HepG2 (cell line): ENCODE measurements around the gene THRB. TPM values are rescaled to one million over a fixed set of nuclear protein-coding genes. Genes with fewer than 3 reads are reported as not detected.

Experiments
- ATAC-seq: fragments of 200-7000 bp; cut with Tn5 transposase; 3 replicates; pipeline ENCODE4 v1.9.1; 2020; ENCODE audit warnings: mild to moderate bottlenecking, moderate library complexity
- BruUV-seq: library from RNA; stranded (reverse); fragments of 400-500 nt; replicated peaks from 2 replicates; lab custom pipeline; 2021; lab: Mats Ljungman, UMichigan
- CTCF ChIA-PET: fragments of 300-600 bp; formaldehyde crosslinking; extraction: SDS; loops from one replicate; lab custom pipeline; 2021; ENCODE audit warnings: low total read pairs, inconsistent platforms, low intra/inter-chr PET ratio; lab: Yijun Ruan, JAX
- POLR2A ChIA-PET: fragments of 350-600 bp; sonication (Branson Sonifier 250); formaldehyde crosslinking; loops from one replicate; lab custom pipeline; 2020; ENCODE audit warnings: antibody characterized with exemption, inconsistent platforms; lab: Yijun Ruan, JAX
- DNase-seq: peaks from one replicate; pipeline ENCODE4 v3.0.0-alpha.2; 2015; ENCODE audit warnings: low spot score
- FAIRE-seq: peaks from 3 replicates; lab custom pipeline; 2011; peaks lifted over from hg19 to GRCh38; lab: Jason Lieb, UNC
- H2AFZ ChIP-seq: one replicate; pipeline ENCODE4 v1.6.1; 2011; ENCODE audit warnings: low read length, inconsistent platforms
- H3K27ac ChIP-seq: fragments of 300-600 bp; 3 replicates; pipeline ENCODE4 v1.8.0; 2011; ENCODE audit warnings: mixed run types, mild to moderate bottlenecking, mixed read lengths, low read length, inconsistent platforms; ENCODE audit not compliant: insufficient read depth; ENCODE audit errors: extremely low read length
- H3K27me3 ChIP-seq, 2 experiments: fragments of 200-600 bp in 1 of 2; 2 replicates in 1 of 2; 3 replicates in 1 of 2; pipeline versions ENCODE4 v1.6.0 to v1.8.0; 2011; ENCODE audit warnings: low read length in 2 of 2, mild to moderate bottlenecking in 2 of 2, moderate library complexity in 2 of 2, inconsistent platforms in 1 of 2; ENCODE audit not compliant: insufficient read depth in 2 of 2, control insufficient read depth in 1 of 2
- H3K36me3 ChIP-seq, 2 experiments: fragments of 200-600 bp in 1 of 2; replicated peaks in 1 of 2; 2 replicates in 1 of 2; 3 replicates in 1 of 2; pipeline versions ENCODE4 v1.5.1 to v1.8.0; 2011; ENCODE audit warnings: low read length in 2 of 2, inconsistent platforms in 1 of 2; ENCODE audit not compliant: insufficient read depth in 2 of 2, control insufficient read depth in 1 of 2
- H3K4me1 ChIP-seq: 2 replicates; pipeline ENCODE4 v1.5.1; 2012; ENCODE audit warnings: low read length, inconsistent platforms; ENCODE audit not compliant: insufficient read depth
- H3K4me2 ChIP-seq: 2 replicates; pipeline ENCODE4 v1.6.0; 2011; ENCODE audit warnings: low read depth, low read length, inconsistent platforms
- H3K4me3 ChIP-seq, 3 experiments: fragments of 200-600 bp in 1 of 3; sonication (generic), shearing (Covaris generic) in 1 of 3; replicated peaks in 1 of 3; 2 replicates each; pipeline ENCODE4 v1.5.1; 2011 to 2016; ENCODE audit warnings: low read length in 3 of 3, inconsistent platforms in 2 of 3, low read depth in 2 of 3, mild to moderate bottlenecking in 2 of 3, control low read depth in 1 of 3, mixed read lengths in 1 of 3; ENCODE audit not compliant: insufficient read depth in 1 of 3
- H3K79me2 ChIP-seq: one replicate; pipeline ENCODE4 v1.6.1; 2011; ENCODE audit warnings: low read length, inconsistent platforms; ENCODE audit not compliant: insufficient read depth
- H3K9ac ChIP-seq: 2 replicates; pipeline ENCODE4 v1.6.0; 2011; ENCODE audit warnings: mild to moderate bottlenecking, low read depth, low read length, inconsistent platforms; ENCODE audit not compliant: insufficient read depth
- H3K9me3 ChIP-seq: 2 replicates; pipeline ENCODE4 v1.5.1; 2012; ENCODE audit warnings: mild to moderate bottlenecking, low read length
- H4K20me1 ChIP-seq: 2 replicates; pipeline ENCODE4 v1.6.0; 2011; ENCODE audit warnings: inconsistent platforms, mild to moderate bottlenecking, low read length, moderate library complexity; ENCODE audit not compliant: insufficient read depth
- BHLHE40 ChIP-seq: IDR thresholded peaks from 2 replicates; pipeline ENCODE4 v1.6.1; 2011; ENCODE audit warnings: low read length, improper control_type of control experiment
- ETV5 ChIP-seq: IDR thresholded peaks from 2 replicates; pipeline ENCODE4 v1.6.1; 2018; ENCODE audit warnings: missing biosample characterization, missing genetic modification reagents, inconsistent platforms, borderline replicate concordance
- GFI1 ChIP-seq: sonication (generic); formaldehyde crosslinking; IDR thresholded peaks from 2 replicates; pipeline ENCODE4 v1.5.0; 2020; ENCODE audit warnings: missing genetic modification reagents, mild to moderate bottlenecking, borderline replicate concordance
- RBM39 ChIP-seq: fragments of 200-400 bp; formaldehyde crosslinking; IDR thresholded peaks from one replicate; pipeline ENCODE4 v1.6.1; 2018; ENCODE audit warnings: antibody characterized with exemption, mild to moderate bottlenecking, low read depth, low read length; ENCODE audit not compliant: poor library complexity, severe bottlenecking
- REXO4 ChIP-seq: sonication (generic); formaldehyde crosslinking; IDR thresholded peaks from 2 replicates; pipeline ENCODE4 v1.8.0; 2022; ENCODE audit warnings: missing genetic modification reagents, mild to moderate bottlenecking, borderline replicate concordance
- SMC3 ChIP-seq: IDR thresholded peaks from 2 replicates; pipeline ENCODE4 v1.6.1; 2011; ENCODE audit warnings: low read length, improper control_type of control experiment
- SPEN ChIP-seq: sonication (generic); formaldehyde crosslinking; IDR thresholded peaks from 2 replicates; pipeline ENCODE4 v1.5.1; 2020; ENCODE audit warnings: low read depth, mild to moderate bottlenecking, missing genetic modification reagents
- ZNF121 ChIP-seq: sonication (generic); formaldehyde crosslinking; IDR thresholded peaks from 2 replicates; pipeline ENCODE4 v1.5.0; 2020; ENCODE audit warnings: mild to moderate bottlenecking, missing genetic modification reagents
- ZNF235 ChIP-seq: sonication (generic); formaldehyde crosslinking; IDR thresholded peaks from 2 replicates; pipeline ENCODE4 v1.8.1; 2023; ENCODE audit warnings: mild to moderate bottlenecking, missing genetic modification reagents, borderline replicate concordance
- ZNF317 ChIP-seq: sonication (generic); formaldehyde crosslinking; IDR thresholded peaks from 2 replicates; pipeline ENCODE4 v1.5.0; 2020; ENCODE audit warnings: mild to moderate bottlenecking, missing genetic modification reagents
- ZNF552 ChIP-seq: sonication (generic); formaldehyde crosslinking; IDR thresholded peaks from 2 replicates; pipeline ENCODE4 v1.9.0; 2022; ENCODE audit warnings: missing genetic modification reagents, mild to moderate bottlenecking, borderline replicate concordance
- ZSCAN31 ChIP-seq: sonication (generic); formaldehyde crosslinking; IDR thresholded peaks from 2 replicates; pipeline ENCODE4 v1.5.0; 2020; ENCODE audit warnings: low read depth, mild to moderate bottlenecking, missing genetic modification reagents
- WGBS: methylation state at CpG from one replicate; pipeline ENCODE4 v1.1.6; 2017; ENCODE audit warnings: low lambda C conversion rate; 5-methylcytosine and 5-hydroxymethylcytosine counted together
- in situ Hi-C: cut with HindIII; loops from 2 replicates; pipeline ENCODE4 v1.10.0; 2017; ENCODE audit warnings: low pct_unique_long_range_greater_than_20kb; ENCODE audit not compliant: extremely low pct_ligation_motif_present
- intact Hi-C: fragments of 100-400 bp; cut with micrococcal nuclease; formaldehyde crosslinking; loops from one replicate; pipeline ENCODE4 v1.10.0; 2022; ENCODE audit not compliant: unreplicated experiment
- polyA plus RNA-seq, 8 experiments: library from polyadenylated mRNA; depleted of rRNA in 3 of 8; stranded (reverse) in 7 of 8; unstranded in 1 of 8; fragments of >200 nt; fragmentation: Illumina TruSeq in 4 of 8; extraction: Trizol in 4 of 8; gene quantifications; 2 replicates each; pipeline versions ENCODE4 v1.2.1 to v1.2.3, GENCODE V29; 2011 to 2016; ENCODE audit warnings: low read depth in 4 of 8, missing spikeins in 1 of 8, mixed read lengths in 1 of 8; ENCODE audit not compliant: insufficient read depth in 1 of 8
- total RNA-seq, 5 experiments: library from RNA; depleted of rRNA; stranded (reverse); fragments of >200 nt; fragmentation: Illumina TruSeq; extraction: Trizol; gene quantifications; 2 replicates each; pipeline ENCODE4 v1.2.3, GENCODE V29; 2016; ENCODE audit warnings: low read depth in 1 of 5
- TF ChIP-seq, protein P1 (sequence below): sonication (generic); formaldehyde crosslinking; conservative IDR thresholded peaks from 2 replicates; pipeline ENCODE4 v1.4.0; 2020; ENCODE audit warnings: mild to moderate bottlenecking, missing genetic modification reagents, moderate library complexity
- TF ChIP-seq, protein P2 (sequence below): sonication (generic); formaldehyde crosslinking; IDR thresholded peaks from 2 replicates; pipeline ENCODE4 v1.5.0; 2020; ENCODE audit warnings: mild to moderate bottlenecking, missing genetic modification reagents
- TF ChIP-seq, protein P3 (sequence below): sonication (generic); formaldehyde crosslinking; IDR thresholded peaks from 2 replicates; pipeline ENCODE4 v1.5.1; 2020; ENCODE audit warnings: missing genetic modification reagents, mild to moderate bottlenecking, borderline replicate concordance

THRB gene
- total and polyA plus RNA-seq, 2 of the 13 experiments (the other 11 are each of a cell fraction or from before 2014, with no cell fraction given), result 4.7 to 22.7 TPM

DNA sequence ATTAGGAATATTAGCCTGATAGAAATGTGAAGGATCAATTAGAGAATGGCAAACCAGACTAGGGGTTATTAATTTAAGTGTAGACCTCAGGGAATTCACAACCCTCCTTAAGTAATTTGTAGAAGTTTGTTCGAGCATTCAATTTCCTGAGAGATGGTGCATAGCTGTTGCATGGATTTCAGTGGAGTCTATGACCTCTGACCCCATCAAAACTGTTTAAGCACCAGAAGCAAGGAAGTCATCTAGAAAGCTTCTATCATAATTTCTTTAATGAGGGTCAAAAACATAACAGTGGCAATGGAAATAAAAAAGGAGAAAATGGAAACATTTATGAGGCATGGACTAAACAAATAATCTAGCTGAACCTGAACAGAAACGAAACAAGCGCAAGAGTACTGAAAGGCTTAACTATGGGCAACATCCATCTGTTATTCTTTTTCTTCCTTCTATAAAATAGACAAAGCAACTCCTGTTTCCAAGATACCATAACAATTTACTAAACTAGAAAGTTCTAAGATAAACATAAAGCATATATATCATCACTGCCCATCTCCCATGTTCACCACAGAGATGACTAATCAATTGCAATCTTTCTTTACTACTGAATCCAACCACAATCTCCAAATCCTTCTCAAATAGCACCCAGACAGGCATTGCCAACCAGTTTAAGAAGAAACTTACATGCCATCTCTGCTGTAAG is 151.4 kb downstream of the THRB start:
- ChIA-PET POLR2A (interaction anchor here (1.3 kb wide), 1 partner anchor 151 kb away, joined by 4 read pairs; the partner anchor contains the start of gene THRB), CTCF (no interaction called here)
- H4K20me1 ChIP-seq, result no peaks in the 10 kb centered on the region
- no peak overlapping the region for H3K4me3 ChIP-seq
- no peak overlapping the region for H3K4me2 ChIP-seq
- in situ Hi-C loops, result no loop called here
- no peaks in the 10 kb centered on the region for H3K36me3 ChIP-seq
- no TSS peak for BruUV-seq
- no peak overlapping the region for H3K27ac ChIP-seq
- no peaks in the 10 kb centered on the region for H3K9me3 ChIP-seq
- H3K79me2 ChIP-seq, result peaks cover 6% of the 10 kb centered on the region
- 93% methylated on average over 3 of the region's 3 CpGs for WGBS
- intact Hi-C loops, result no loop called here
- ATAC-seq (no peak), DNase-seq (no peak), FAIRE-seq (no peak)
- peaks cover 11% of the 10 kb centered on the region for H3K4me1 ChIP-seq
- no peak overlapping the region for H2AFZ ChIP-seq
- H3K27me3 ChIP-seq, result no peaks in the 10 kb centered on the region
- H3K9ac ChIP-seq, result no peak overlapping the region
- no peak for TF ChIP-seq ZNF121 (CRISPR knock-in tag)
- TF ChIP-seq ZNF552 (CRISPR knock-in tag), result no peak
- no peak for TF ChIP-seq ETV5 (CRISPR knock-in tag)
- TF ChIP-seq SPEN (CRISPR knock-in tag), result no peak
- TF ChIP-seq REXO4 (CRISPR knock-in tag), result no peak
- TF ChIP-seq, protein P1, sequence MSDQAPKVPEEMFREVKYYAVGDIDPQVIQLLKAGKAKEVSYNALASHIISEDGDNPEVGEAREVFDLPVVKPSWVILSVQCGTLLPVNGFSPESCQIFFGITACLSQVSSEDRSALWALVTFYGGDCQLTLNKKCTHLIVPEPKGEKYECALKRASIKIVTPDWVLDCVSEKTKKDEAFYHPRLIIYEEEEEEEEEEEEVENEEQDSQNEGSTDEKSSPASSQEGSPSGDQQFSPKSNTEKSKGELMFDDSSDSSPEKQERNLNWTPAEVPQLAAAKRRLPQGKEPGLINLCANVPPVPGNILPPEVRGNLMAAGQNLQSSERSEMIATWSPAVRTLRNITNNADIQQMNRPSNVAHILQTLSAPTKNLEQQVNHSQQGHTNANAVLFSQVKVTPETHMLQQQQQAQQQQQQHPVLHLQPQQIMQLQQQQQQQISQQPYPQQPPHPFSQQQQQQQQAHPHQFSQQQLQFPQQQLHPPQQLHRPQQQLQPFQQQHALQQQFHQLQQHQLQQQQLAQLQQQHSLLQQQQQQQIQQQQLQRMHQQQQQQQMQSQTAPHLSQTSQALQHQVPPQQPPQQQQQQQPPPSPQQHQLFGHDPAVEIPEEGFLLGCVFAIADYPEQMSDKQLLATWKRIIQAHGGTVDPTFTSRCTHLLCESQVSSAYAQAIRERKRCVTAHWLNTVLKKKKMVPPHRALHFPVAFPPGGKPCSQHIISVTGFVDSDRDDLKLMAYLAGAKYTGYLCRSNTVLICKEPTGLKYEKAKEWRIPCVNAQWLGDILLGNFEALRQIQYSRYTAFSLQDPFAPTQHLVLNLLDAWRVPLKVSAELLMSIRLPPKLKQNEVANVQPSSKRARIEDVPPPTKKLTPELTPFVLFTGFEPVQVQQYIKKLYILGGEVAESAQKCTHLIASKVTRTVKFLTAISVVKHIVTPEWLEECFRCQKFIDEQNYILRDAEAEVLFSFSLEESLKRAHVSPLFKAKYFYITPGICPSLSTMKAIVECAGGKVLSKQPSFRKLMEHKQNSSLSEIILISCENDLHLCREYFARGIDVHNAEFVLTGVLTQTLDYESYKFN (CRISPR knock-in tag), result no peak
- TF ChIP-seq ZSCAN31 (CRISPR knock-in tag), result no peak
- TF ChIP-seq BHLHE40, result no peak
- TF ChIP-seq SMC3, result no peak
- no peak for TF ChIP-seq RBM39
- TF ChIP-seq, protein P2, sequence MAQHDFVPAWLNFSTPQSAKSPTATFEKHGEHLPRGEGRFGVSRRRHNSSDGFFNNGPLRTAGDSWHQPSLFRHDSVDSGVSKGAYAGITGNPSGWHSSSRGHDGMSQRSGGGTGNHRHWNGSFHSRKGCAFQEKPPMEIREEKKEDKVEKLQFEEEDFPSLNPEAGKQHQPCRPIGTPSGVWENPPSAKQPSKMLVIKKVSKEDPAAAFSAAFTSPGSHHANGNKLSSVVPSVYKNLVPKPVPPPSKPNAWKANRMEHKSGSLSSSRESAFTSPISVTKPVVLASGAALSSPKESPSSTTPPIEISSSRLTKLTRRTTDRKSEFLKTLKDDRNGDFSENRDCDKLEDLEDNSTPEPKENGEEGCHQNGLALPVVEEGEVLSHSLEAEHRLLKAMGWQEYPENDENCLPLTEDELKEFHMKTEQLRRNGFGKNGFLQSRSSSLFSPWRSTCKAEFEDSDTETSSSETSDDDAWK (CRISPR knock-in tag), result no peak
- TF ChIP-seq ZNF235 (CRISPR knock-in tag), result no peak
- no peak for TF ChIP-seq GFI1 (CRISPR knock-in tag)
- TF ChIP-seq ZNF317 (CRISPR knock-in tag), result no peak
- TF ChIP-seq, protein P3, sequence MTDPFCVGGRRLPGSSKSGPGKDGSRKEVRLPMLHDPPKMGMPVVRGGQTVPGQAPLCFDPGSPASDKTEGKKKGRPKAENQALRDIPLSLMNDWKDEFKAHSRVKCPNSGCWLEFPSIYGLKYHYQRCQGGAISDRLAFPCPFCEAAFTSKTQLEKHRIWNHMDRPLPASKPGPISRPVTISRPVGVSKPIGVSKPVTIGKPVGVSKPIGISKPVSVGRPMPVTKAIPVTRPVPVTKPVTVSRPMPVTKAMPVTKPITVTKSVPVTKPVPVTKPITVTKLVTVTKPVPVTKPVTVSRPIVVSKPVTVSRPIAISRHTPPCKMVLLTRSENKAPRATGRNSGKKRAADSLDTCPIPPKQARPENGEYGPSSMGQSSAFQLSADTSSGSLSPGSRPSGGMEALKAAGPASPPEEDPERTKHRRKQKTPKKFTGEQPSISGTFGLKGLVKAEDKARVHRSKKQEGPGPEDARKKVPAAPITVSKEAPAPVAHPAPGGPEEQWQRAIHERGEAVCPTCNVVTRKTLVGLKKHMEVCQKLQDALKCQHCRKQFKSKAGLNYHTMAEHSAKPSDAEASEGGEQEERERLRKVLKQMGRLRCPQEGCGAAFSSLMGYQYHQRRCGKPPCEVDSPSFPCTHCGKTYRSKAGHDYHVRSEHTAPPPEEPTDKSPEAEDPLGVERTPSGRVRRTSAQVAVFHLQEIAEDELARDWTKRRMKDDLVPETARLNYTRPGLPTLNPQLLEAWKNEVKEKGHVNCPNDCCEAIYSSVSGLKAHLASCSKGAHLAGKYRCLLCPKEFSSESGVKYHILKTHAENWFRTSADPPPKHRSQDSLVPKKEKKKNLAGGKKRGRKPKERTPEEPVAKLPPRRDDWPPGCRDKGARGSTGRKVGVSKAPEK, result no peak
